ENCODE results near the gene MORC3.
"Not testable (repeated sequence)": the region's sequence is repeated elsewhere in the genome, so short reads cannot be mapped to it uniquely, and the experiment has no call there.

Gene MORC3

GRCh38 chr21:36322083-36322424 is 2.1 kb downstream of the MORC3 start:
- DNase-seq (ENCODE audit: low read depth), result no peak

GRCh38 chr21:36323032-36323431 is 3.0 kb downstream of the MORC3 start:
- no peak for DNase-seq (ENCODE audit: low read depth)

GRCh38 chr21:36325373-36326010 is 5.5 kb downstream of the MORC3 start:
- DNase-seq (ENCODE audit: low read depth), result no peak

GRCh38 chr21:36330904-36331303 is 10.9 kb downstream of the MORC3 start:
- peak; percentile 5 for DNase-seq (ENCODE audit: low read depth)

- no peak for DNase-seq (ENCODE audit: low read depth)
Measured at GRCh38 chr21:36337099-36337509, 17.1 kb downstream of the MORC3 start.

GRCh38 chr21:36338975-36339374 is 19.0 kb downstream of the MORC3 start:
- DNase-seq (ENCODE audit: low read depth), result no peak

- not testable (repeated sequence) for DNase-seq (ENCODE audit: low read depth)
Measured at GRCh38 chr21:36342581-36342980, 22.6 kb downstream of the MORC3 start.

GRCh38 chr21:36344931-36345330 is 24.9 kb downstream of the MORC3 start:
- DNase-seq (ENCODE audit: low read depth), result no peak

- no peak for DNase-seq (ENCODE audit: low read depth)
Measured at GRCh38 chr21:36347278-36347961, 27.4 kb downstream of the MORC3 start.

GRCh38 chr21:36347962-36348328 is 27.9 kb downstream of the MORC3 start:
- no peak for DNase-seq (ENCODE audit: low read depth)

GRCh38 chr21:36349315-36349714 is 29.3 kb downstream of the MORC3 start:
- DNase-seq (ENCODE audit: low read depth), result no peak

GRCh38 chr21:36350282-36350910 is 30.4 kb downstream of the MORC3 start:
- no peak for DNase-seq (ENCODE audit: low read depth)

GRCh38 chr21:36354918-36355680 is 35.1 kb downstream of the MORC3 start:
- DNase-seq (ENCODE audit: low read depth), result no peak

GRCh38 chr21:36355868-36356267 is 35.9 kb downstream of the MORC3 start:
- no peak for DNase-seq (ENCODE audit: low read depth)

- no peak for DNase-seq (ENCODE audit: low read depth)
Measured at GRCh38 chr21:36359185-36359584, 39.2 kb downstream of the MORC3 start.

GRCh38 chr21:36369064-36369685 is 49.2 kb downstream of the MORC3 start:
- no peak for DNase-seq (ENCODE audit: low read depth)

GRCh38 chr21:36375994-36376393 is 56.0 kb downstream of the MORC3 start:
- DNase-seq (ENCODE audit: low read depth), result no peak

- no peak for DNase-seq (ENCODE audit: low read depth)
Measured at GRCh38 chr21:36377391-36377842, 57.4 kb downstream of the MORC3 start.

- no peak for DNase-seq (ENCODE audit: low read depth)
Measured at GRCh38 chr21:36379251-36379650, 59.3 kb downstream of the MORC3 start.

GRCh38 chr21:36381841-36382589 is 62.0 kb downstream of the MORC3 start:
- DNase-seq (ENCODE audit: low read depth), result no peak

- DNase-seq (ENCODE audit: low read depth), result not testable (repeated sequence)
Measured at GRCh38 chr21:36382722-36383121, 62.7 kb downstream of the MORC3 start.

- no peak for DNase-seq (ENCODE audit: low read depth)
Measured at GRCh38 chr21:36384885-36385232, 64.9 kb downstream of the MORC3 start.
